ENCODE data around the gene ADAMTS13.
"Not testable (repeated sequence)": the region's sequence is repeated elsewhere in the genome, so short reads cannot be mapped to it uniquely, and the experiment has no call there.

ADAMTS13 gene

DNA sequence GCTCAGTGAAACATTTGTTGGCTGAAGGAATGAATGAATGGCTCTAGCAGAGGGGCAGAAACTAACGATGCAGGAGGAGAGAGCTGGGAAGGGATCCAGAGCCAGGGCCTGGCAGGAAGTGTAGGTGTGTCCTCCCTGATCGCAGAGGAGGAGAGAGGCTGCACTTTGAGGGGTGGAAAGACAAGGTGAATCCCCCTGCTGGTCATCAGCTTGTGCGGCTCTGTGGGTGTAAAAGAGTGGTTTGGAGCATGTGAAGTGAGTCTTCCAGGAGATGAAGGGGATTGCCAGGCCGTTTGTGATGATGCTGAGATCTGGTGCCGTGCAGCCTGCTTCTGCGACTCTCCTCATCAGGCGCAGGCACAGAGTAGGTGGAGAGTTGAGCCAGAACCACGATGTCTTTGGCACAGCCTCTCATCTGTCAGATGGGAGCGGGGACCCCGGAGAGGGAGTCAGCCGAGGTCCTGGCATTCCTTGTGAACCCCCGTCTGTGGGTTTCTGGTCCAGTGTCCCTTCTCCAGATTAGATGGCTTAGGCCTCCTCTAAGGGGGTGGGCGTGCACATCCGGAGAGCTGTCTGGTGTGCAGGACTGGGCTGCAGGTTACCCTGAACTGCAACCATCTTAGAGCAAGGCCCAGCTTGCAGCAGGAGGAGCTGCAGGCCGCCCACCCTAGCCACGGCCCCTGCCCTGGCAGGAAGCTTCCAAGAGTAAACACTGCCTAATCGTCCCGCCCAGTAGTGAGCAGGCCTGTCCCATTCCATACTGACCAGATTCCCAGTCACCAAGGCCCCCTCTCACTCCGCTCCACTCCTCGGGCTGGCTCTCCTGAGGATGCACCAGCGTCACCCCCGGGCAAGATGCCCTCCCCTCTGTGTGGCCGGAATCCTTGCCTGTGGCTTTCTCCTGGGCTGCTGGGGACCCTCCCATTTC, at the start of gene ADAMTS13:
Gene ADAMTS13, plus strand, starts transcription at position 753 of the 928 bp plus-strand sequence. Its CDS starts 77 bp downstream, at position 830.
- peak in 1 of 2 donors; percentile 16 for DNase-seq

DNA sequence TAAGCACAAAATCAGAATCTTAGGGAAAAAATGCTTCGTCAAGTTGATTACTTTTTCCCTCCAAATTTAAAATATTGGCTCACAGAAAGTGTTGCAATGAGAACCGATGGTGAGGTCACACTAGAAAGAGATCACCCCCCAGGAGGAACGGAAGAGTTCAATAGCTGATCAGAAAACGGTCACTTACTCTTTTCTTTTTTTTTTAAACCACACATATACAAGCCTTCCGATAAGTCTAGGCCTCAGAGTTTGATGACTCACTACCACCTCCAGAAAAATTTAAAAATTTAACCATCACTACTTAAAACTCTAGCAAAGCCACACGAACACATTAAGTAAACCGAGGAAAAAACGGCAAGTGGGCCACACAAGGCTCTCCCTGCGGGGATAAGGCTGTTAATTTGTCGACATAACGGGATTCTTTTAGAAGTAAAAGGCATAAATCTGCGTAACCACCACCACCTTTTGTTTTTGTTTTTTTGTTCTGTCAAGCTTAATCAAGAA, 47.5 kb upstream of the ADAMTS13 start:
- peak; percentile 20 to 57 for DNase-seq

DNA sequence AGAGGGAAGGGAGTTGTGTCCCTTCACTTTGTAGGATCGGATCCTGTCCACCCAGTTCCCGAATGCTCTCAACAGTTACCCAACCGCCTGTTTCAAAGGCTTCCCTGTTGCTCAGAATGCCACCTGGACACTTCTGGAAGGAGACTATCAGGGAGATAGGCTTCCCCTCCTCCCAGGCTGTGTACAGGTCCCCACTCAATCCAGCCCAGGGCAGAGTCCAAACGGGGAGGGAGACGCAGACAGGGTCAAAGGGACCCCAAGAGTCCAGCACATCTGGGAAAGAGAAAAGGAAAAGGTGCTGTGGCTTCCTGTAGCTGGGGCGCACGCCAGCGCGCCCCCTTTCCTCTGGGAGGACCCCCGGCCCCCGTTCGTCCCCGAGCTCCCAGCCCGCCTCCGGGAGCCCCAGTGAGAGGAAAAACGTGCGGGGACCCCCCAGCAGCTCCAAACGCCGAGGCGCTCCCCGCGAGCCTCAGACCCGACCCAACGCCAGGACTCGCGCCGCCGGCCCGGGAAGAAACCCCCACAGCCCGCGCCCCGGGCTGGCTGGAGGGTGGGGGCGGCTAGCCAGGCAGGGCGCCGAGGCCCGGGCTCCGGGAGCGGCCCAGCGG, 46.9 kb upstream of the ADAMTS13 start:
- no peak for DNase-seq

DNA sequence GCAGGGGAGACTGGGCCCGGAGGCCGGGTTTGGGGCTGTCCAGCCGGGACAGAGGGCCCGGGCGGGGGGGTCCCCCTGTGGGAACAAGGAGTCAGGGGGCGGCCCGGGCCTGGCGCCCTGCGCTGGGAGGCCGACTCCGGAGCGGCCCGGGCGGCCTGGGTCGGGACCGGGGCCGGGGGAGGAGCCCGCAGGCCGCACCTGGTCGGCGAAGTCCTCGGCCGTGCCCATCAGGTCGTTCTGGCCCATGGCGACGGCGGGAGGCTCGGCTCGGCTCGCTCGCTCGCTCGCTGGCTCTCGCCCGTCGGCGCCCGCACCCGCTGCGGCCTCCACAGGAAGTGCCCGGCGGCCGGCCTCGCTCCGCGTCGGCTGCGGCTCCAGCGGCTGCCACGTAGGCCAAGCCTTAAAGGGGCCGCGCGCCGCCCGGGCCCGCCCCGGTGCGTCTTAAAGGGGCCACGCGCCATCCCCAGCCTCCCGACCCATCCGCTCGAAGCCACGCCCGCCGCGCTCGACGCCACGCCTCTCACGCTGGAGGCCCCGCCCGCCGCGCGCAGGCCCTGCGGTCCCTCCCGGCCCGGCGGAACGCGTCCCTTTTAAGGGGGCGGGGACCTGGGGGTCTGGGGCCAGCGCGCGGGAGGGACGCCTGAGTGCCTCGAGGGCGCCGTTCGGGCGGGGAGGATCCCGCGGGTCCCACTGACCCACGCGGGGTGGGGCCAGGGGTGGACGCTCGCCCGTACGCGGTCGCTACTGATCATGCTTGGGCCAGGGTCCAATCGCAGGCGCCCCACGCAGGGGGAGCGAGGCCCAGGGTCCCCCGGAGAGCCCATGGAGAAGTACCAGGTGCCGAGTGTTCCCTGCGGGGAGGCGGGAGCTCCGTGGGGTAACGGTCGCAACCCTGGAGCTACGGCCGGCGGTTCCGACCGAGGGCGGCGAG, 46.2 kb upstream of the ADAMTS13 start, which contains the start of the genes STKLD1 and SURF4:
Gene STKLD1, plus strand, starts transcription at position 643 of the 931 bp plus-strand sequence. Its CDS starts 108 bp downstream, at position 751.
Gene SURF4, minus strand, starts transcription at position 337 of the 931 bp plus-strand sequence. Its CDS starts 91 bp downstream, at position 246.
- DNase-seq = peak; percentile 94 to 96

DNA sequence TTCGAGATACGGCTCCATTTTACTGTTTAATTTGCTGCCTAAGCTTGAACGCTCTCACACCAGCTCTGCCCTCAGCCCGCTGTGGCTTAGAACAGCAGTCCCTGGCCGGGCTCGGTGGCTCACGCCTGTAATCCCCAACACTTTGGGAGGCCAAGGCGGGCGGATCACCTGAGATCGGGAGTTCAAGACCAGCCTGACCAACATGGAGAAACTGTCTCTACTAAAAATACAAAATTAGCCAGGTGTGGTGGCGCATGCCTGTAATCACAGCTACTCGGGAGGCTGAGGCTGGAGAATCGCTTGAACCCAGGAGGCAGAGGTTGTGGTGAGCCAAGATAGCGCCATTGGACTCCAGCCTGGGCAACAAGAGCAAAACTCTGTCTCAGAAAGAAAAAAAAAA, 44.9 kb upstream of the ADAMTS13 start:
- DNase-seq = not testable (repeated sequence)

DNA sequence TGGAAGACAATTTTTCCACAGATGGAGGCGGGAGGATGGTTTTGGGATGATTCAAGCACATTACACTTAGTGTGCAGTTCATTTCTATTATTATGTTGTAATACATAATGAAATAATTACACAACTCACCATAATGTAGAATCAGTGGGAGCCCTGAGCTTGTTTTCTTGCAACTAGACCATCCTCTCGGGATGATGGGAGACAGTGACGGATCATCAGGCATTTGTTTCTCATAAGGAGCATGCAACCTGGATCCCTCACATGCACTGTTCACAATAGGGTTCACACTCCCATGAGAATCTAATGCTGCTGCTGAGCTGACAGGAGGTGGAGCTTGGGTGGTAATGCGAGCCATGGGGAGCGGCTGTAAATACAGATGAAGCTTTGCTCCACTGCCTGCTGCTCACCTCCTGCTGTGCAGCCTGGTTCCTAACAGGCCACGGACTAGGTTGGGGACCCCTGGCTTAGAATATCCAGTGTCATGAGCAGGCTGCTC, 44.4 kb upstream of the ADAMTS13 start:
- DNase-seq = no peak

DNA sequence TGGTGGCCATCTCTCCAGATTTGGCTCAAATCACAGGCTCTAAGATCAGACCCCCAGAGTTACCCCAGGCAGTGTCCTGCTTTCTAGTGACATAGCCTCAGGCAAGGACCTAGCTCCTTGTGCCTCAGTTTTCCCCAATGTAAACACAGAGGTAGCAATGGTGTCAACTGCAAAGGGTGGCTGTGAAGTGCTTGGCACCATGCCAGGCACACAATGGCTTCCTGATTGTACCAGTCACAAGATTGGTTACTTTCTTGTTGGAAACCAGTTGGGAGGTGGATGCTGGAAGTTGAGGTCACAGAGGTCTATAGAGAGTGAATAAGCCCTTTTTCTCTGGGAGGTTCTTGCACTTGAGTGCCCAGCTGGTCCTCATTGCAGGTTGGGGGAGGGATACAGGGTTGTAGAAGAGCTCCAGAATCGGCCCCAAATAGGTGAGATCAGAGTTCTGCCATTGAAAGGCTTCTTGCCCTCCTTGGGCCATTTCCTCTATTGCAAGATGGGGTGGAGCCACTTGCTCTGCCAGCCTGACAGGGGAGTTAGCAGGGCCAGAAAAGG, 43.7 kb upstream of the ADAMTS13 start:
- DNase-seq = no peak

DNA sequence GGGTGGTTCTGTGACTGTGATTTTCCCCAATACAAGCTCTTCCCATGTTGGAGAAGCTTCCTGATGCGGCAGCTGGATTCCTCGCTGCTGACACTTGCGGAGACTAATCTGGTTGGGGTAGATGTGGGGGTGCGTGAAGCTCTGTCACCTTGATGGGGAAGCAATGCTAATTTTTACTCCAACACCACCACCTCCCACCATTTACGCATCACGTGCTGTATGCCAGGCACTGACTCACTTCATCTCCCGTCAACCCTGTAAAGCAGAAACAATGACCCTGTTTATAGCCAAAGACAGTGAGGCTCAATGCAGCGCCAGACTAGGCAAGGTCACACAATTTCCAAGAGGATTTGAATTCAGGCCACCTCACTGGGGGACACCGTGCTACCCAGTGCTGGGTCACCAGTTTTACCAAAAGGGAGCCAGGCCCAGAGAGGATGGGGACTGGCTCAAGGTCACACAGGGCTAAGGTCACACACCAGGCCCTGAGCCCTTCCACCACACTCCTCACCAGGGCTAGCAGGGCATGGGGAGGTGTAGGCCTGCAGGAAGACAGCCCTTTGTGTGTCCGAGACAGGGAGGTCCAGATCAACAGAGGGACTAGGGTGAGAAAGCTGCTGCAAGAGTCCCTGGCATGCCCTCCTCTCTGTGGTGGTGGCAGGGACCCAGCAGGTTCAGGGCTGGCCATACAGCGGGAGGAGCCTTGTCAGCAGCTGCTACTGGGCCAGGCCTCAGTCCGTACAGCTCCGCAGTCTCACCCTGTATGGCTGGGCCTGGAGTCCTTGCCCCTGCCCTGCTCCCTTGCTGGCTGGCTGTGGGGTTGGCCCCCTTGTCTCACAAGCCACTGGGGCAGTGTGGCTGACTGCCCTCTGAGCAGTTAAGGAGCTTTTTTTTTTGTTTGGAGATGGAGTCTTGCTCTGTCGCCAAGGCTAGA, 42.7 kb upstream of the ADAMTS13 start:
- no peak for DNase-seq

DNA sequence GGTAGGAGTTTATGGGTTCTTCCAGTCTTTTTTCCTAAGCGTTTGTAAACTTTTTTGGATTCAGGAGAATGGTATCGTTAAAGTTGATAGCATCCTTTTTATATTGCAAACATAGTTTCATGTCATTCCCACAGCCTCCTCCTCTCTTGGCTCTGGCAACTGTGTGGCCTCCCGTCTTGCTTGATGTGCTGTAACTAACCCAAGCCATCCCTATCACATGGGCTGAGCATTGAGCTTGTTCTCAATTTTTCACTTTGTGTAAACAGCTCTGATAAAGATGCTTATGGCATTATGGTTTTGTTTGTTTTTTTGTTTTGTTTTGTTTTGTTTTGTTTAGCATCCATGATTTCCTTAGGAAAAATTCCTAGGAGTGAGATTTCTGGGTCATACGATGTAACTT, 41.4 kb upstream of the ADAMTS13 start:
- no peak for DNase-seq

DNA sequence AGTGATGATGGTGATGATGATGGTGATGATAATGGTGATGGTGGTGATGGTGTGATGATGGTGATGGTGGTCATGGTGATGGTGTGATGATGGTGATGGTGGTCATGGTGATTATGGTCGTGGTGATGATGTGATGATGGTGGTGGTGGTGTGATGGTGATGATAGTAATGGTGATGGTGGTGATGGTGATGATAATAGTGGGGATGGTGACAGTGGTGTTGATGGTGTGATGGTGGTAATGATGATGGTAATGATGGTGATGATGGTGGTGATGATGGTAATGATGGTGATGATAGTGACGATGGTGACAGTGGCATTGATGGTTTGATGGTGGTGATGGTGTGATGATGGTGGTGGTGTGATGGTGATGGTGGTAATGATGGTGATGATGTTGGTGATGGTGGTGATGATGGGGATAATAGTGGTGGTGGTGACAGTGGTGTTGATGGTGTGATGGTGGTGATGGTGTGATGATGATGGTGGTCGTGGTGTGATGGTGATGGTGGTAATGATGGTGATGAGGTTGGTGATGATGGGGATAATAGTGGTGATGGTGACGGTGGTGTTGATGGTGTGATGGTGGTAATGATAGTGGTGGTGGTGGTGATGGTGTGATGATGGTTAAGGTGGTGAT, 39.5 kb upstream of the ADAMTS13 start:
- DNase-seq = no peak

DNA sequence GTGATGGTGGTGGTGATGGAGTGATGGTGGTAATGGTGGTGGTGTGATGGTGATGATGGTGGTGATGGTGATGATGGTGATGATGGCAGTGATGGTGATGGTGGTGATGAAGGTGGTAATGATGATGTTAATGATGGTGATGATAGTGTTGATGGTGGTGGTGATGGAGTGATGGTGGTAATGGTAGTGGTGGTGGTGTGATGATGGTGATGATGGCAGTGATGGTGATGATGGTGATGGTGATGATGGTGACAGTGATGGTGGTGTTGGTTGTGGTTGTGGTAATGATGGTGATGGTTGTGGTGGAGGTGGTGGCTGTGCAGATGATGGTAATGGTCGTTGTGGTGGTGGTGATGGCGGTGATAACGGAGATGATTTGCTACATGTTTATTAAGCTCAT, 38.7 kb upstream of the ADAMTS13 start:
- DNase-seq = no peak

DNA sequence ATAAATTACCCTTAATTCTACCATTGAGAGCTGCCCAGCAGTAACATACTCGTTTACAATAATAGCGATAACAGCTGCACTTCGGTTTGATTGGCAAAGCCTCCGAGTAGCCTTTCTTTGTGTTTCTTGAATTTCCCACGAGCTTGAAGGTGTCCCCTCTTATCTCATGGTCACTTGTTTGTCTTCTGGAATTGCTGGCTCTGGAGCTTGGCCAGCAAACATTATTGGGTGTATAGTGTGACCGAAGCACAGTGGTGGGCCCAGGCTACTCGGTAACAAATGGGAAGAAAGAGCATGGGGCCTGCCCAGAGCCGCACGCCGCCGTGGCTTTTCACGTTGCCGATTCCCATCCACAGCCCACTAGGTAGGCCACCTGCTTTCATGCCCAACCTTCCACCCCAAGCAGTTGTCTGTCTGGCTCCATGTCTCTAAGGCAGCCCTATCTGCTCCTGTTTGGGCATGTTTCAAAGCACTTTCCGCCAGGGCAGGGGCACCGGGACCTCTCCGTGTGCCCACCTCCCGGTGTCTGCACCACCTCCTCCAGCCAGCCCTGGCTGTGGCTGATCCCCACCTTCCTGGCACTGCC, 37.3 kb upstream of the ADAMTS13 start:
- DNase-seq = no peak

DNA sequence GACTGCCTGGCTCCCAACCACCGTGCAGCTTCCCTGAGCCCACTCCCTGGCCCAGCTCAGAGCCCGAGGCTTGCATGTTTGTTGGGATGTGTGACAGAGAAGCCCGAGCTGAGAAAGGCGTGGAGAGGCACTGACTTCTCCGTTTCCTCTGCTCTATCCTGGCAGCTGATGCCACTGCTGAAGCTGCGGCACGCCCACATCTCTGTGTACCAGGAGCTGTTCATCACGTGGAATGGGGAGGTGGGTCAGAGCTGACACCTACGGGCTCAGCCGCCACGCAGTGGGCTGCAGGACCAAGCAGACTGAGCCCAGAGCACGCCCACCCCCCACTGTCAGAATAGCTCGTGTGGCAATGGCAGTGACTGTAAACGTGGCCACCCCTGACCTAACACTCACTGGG, 36.7 kb upstream of the ADAMTS13 start:
- no peak for DNase-seq

DNA sequence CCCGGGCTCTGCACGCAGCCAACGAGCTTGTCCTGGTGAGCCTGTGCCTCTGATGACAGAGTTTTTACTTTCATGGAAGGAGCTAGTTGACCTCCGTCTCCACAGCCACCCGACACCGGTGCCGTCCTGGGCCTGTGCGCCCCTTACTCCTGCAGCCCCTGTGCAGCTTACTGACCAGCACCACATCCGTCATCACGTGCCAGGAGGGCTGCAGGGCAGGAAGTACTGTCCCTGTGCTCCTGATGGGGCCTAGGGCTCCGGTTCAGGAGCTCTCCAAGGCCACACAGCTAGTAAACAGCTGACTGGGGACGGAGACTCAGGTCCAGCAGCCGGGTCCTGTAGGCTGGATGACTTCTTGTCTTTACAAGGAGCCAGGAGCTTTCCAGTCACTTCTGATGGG, 35.8 kb upstream of the ADAMTS13 start:
- no peak for DNase-seq

DNA sequence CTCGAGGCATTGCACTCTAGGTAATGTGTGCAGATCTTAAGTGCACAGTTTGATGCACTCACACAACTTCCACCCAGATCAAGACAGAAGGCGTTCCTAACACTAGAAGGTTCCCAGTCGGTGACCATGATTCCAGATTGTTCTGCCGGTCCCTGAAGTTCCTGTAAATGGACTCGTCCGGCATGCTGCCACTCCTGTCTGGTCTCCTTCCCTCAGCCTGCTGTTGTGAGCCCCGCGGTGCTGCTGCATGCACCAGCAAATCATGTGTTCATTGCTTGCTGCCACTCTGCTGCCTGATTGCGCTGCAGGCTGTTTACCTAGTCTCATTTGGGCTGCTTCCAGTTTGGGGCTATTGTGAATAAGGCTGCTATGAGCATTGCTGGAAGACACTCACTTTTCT, 34.5 kb upstream of the ADAMTS13 start:
- DNase-seq = no peak

DNA sequence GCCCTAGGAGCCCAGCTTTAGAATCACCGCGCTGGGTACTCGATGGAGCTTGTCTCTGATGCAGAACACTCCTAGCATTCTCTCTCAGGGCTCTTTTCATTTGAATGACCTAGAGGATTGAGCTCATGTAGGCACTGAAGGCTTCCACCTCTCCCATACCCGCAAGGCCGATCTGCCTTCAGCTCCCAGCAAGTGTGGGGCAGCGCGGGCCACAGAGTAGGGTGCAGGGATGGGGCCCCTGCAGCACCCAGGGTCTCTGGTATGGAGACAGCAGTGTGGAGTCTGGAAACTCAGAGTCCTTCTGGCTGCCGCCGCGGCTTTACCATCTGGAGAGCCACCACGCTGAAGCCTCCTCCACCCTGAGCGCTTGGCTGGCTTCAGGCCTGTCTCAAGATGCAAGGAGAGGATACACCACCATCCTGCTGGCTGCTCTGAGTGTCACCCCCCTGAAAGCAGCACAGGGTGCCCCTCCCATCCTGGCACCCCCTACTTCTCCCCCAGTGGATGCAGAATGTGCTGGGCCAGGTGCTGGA, 33.1 kb upstream of the ADAMTS13 start:
- no peak for DNase-seq

DNA sequence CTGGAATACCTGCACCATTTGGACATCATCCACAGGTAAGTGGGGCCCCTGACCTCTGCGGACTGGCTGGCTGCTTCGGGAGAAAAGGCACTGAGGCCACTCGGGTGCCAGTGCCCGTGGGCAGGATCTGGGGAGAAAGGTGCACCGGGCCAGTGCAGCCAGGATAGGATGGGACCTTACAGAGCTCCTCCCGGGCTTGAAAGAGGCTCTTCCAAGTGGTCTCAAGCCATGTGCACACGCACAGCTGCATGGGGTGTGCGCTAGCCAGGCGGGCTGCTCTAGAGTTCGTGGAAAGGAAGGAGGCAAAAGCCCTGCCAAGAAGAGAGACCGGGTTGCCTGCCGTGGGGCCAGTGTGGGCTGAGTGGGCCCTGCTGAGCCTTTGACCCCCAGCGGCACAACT, 32.6 kb upstream of the ADAMTS13 start:
- DNase-seq = no peak

DNA sequence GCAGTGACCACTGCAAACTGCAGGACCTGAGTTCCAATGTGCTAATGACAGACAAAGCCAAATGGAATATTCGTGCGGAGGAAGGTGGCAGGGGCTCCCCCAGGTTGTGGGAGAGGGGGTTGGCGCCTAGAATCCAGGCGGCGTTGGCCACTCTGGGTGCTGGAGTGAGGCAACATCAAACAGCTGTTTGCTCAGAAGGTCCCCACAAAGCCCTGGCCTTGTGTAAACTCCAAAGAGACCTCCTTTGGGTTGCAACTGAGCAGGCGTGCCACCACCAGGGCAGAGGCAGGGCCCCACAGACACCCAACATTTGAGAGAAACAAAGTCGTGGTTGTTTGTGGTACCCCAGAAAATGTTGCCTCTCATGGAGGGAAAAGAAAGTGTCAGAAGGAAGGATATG, 31.5 kb upstream of the ADAMTS13 start:
- DNase-seq = no peak

DNA sequence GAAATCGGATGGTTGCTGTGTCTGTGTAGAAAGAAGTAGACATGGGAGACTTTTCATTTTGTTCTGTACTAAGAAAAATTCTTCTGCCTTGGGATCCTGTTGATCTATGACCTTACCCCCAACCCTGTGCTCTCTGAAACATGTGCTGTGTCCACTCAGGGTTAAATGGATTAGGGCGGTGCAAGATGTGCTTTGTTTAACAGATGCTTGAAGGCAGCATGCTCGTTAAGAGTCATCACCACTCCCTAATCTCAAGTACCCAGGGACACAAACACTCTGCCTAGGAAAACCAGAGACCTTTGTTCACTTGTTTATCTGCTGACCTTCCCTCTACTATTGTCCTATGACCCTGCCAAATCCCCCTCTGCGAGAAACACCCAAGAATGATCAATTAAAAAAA, 30.7 kb upstream of the ADAMTS13 start:
- DNase-seq = not testable (repeated sequence)

DNA sequence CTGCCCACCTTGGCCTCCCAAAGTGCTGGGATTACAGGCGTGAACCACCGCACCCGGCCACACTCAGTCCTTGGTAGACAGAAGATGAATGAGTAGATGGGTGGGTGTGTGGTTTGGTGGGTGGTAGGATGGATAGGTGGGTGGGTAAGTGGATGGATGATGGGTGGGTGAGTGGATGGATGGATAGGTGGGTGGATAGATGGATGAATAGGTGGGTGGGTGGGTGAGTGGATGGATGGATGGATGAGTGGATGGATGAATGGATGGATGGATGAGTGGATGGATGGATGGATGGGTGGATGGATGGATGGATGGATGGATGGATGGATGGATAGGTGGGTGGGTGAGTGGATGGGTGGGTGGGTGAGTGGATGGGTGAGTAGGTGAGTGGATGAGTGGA, 29.9 kb upstream of the ADAMTS13 start:
- not testable (repeated sequence) for DNase-seq
